HG02840 (cell line): ENCODE measurements around the gene MMD.
A peak's percentile ranks its signal among the peaks of the same experiment; 100 is the strongest.
"Not testable (repeated sequence)": the region's sequence is repeated elsewhere in the genome, so short reads cannot be mapped to it uniquely, and the experiment has no call there.

Source experiments
- ATAC-seq: cut with Tn5 transposase; IDR thresholded peaks from one replicate; pipeline ENCODE4 v1.9.1; 2021; ENCODE audit warnings: mild to moderate bottlenecking, moderate library complexity, moderate number of reproducible peaks; ENCODE audit not compliant: unreplicated experiment, low FRiP score

MMD gene

GRCh38 chr17:55421179-55421934, at the start of gene MMD:
Gene MMD (minus strand): TSS chr17:55421835. CDS start chr17:55421695, 140 bp downstream.
- ATAC-seq = peak; percentile 27

DNA sequence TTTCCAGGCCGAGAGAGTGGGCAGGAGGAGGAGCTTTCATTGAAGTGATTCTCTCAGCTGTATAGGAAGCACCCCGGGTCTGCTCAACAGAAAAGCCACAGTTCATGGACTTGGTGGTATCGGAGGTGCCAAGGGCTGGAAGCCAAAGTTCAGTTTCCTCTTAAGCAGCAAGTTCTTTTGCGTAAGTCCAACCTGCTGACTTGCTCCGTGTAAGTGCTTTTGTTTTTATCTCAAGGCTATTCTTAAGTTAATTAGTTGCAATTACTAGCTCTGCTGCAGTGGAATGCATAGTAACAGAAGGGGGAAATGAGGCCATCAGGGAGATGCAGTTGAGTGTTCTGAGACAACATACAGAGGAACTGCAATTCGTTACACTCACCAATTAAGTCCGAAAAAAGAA, 45.0 kb upstream of the MMD start:
- ATAC-seq = no peak

DNA sequence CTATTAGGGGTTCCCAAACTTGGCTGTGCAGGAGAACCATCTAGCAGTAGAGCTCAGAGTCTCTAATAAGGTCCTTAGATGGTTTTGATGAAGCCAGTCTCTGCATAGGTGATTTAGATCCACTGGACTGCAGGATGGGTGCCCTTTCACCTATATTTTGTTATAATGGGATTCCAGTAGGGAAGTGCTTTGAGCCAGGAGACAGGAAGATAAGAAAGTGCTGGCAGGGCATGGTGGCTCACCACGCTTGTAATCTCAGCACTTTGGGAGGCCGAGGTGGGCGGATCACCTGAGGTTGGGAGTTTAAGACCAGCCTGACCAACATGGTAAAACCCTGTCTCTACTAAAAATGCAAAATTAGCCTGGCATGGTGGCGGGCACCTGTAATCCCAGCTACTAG, 44.1 kb upstream of the MMD start:
- not testable (repeated sequence) for ATAC-seq

DNA sequence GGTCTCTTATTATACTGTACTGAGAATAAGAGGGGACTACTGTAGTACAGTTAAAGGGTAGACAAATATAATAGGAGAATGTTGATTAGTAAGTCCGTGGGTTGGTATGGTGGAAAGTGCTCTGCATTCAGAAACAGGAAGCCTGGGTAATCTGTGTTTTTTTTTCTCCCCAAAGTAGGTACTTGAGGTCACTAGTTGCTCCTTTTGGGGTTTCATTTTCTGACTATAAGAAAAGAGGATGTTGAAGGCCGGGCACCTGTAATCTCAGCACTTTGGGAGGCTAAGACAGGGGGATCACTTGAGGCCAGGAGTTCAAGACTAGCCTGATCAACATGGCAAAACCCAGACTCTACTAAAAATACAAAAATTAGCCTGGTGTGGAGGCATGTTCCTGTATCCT, 42.0 kb upstream of the MMD start:
- no peak for ATAC-seq

- ATAC-seq = no peak
Measured at GRCh38 chr17:55462711-55463110, 41.1 kb upstream of the MMD start.

GRCh38 chr17:55462234-55462633, 40.6 kb upstream of the MMD start:
- ATAC-seq = no peak

DNA sequence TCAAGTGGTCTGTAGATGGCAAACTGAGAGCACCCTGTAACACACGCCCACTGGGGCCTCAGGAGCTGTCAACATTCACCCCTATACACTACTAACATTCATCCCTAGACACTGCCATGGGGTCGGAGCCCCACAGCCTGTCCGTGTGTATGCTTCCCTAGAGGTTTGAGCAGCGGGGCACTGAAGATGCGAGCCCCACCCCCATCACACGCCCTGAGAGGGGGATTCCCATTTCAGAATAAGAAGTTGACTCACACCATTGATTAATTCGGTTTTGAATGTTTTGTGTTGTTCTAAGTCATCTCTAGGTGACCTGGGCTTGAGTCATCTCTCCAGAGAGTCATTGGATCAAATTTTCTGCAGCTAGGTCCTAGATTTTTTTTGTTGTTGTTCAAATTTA, 37.3 kb upstream of the MMD start:
- ATAC-seq = peak; percentile 66

- no peak for ATAC-seq
Measured at GRCh38 chr17:55458287-55458900, 36.8 kb upstream of the MMD start.

DNA sequence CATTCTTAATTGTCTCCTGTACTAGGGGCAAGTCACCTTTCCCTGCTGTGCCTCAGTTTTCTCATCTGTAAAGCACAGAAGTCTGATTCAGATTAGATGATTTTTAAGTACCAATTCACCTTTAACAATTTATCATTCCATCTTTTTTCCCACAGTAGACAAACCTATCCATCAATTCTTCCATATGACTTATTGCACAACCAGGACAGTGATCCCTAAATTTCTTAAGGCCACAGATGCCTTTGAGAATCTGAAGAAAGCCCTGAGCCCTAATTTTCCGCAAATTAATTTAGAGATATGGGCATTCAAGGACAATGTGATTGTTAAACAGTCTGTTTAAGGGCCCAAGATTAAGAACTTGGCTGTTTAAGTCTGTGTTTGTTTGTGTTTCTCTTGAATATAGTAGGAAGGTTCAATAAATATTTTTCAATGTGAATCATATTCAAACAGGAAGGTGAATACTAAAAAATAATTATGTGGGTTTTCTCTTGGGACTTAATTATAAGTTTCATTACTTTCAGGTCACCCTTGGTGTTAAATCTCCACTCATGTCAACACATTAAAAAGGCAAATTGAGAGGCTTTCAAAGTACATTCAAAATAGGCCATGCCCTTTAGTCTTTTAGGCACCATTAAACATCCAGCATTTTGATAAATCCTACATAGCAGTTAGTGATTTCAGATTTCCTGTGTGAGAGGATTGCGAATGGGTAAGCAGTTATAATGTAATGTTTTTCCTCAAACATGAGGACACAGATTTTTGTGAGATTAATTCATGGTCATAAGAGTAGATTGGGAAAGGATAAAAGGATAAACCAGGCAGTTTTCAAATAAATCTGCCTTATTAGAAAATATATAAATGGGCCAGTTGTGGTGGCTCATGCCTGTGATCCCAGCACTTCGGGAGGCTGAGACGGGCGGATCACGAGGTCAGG, 34.9 kb upstream of the MMD start:
- ATAC-seq = no peak

GRCh38 chr17:55454906-55455474, 33.4 kb upstream of the MMD start:
- no peak for ATAC-seq

DNA sequence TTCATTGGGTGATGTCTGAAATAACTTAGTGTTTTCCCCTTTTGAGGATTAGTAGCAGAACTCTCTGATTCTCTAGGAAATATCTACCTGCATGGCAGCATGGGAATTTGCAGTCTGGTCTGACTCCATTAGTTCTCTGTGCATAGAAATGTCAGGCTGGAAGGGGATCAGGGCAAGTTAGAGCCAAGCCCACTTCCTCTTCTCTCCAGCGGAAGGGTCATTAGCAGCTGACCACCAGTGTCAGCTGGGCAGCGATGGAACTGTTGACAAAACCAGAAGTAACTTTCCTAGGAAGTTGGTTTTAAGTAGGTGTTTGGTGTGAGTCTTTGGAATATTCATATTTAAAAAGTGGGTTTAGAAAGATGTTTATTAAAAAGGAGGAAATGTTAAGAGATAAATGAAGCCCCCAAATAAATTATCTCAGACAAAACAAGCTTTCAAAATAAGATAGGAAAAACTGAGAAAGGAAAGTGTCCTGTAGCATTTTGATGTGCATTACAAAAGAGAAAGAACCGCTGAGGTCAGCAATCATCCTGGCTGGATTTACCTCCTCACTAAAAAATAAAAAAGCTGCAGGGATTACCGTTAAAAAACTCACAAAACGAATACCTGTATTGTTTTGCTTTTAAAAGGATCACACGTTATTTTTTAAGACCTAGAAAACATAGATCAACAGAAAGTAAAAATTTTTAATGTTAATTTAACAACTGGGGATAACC, 32.4 kb upstream of the MMD start:
- no peak for ATAC-seq

- ATAC-seq = no peak
Measured at GRCh38 chr17:55452139-55452790, 30.6 kb upstream of the MMD start.

GRCh38 chr17:55451758-55452138, 30.1 kb upstream of the MMD start:
- ATAC-seq = no peak

GRCh38 chr17:55451203-55451641, 29.6 kb upstream of the MMD start:
- no peak for ATAC-seq

GRCh38 chr17:55450232-55450825, 28.7 kb upstream of the MMD start:
- no peak for ATAC-seq

GRCh38 chr17:55448681-55449080, 27.0 kb upstream of the MMD start:
- ATAC-seq = no peak

- no peak for ATAC-seq
Measured at GRCh38 chr17:55446581-55447205, 25.1 kb upstream of the MMD start.

- not testable (repeated sequence) for ATAC-seq
Measured at GRCh38 chr17:55446004-55446403, 24.4 kb upstream of the MMD start.
